Fibroblast of pulmonary artery (primary cell): ENCODE data around the gene PHOX2A.
"Not testable (repeated sequence)": the region's sequence is repeated elsewhere in the genome, so short reads cannot be mapped to it uniquely, and the experiment has no call there.

Experiments used
- DNase-seq: peaks from one replicate; pipeline ENCODE4 v3.0.0-alpha.2; 2010; ENCODE audit warnings: low read depth
- H3K4me3 ChIP-seq: replicated peaks from 2 replicates; pipeline ENCODE4 v1.5.1; 2011; ENCODE audit warnings: low read depth, mild to moderate bottlenecking, control low read depth, low read length, moderate library complexity
- TF ChIP-seq, protein P1 (sequence below): IDR thresholded peaks from 2 replicates; pipeline ENCODE4 v1.5.1; 2011; ENCODE audit warnings: mild to moderate bottlenecking, control low read depth, low read length, inconsistent platforms; ENCODE audit errors: missing control alignments

The PHOX2A gene

DNA sequence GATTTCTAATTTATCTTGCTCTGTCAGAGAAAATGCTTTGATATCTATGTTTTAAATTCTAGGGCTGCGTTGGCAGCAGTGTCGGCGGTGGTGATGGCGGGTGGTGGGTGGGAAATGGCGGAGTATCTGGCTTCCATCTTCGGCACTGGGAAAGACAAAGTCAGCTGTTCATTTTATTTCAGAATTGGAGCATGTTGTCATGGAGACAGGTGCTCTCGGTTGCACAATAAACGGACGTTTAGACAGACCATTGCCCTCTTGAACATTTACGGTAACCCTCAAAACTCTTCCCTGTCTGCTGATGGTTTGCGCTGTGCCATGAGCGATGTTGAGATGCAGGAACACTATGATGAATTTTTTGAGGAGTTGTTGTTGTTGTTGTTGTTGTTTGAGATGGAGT, 36.1 kb upstream of the PHOX2A start:
- no peak overlapping the region for H3K4me3 ChIP-seq
- DNase-seq, result no peak
- TF ChIP-seq, protein P1, sequence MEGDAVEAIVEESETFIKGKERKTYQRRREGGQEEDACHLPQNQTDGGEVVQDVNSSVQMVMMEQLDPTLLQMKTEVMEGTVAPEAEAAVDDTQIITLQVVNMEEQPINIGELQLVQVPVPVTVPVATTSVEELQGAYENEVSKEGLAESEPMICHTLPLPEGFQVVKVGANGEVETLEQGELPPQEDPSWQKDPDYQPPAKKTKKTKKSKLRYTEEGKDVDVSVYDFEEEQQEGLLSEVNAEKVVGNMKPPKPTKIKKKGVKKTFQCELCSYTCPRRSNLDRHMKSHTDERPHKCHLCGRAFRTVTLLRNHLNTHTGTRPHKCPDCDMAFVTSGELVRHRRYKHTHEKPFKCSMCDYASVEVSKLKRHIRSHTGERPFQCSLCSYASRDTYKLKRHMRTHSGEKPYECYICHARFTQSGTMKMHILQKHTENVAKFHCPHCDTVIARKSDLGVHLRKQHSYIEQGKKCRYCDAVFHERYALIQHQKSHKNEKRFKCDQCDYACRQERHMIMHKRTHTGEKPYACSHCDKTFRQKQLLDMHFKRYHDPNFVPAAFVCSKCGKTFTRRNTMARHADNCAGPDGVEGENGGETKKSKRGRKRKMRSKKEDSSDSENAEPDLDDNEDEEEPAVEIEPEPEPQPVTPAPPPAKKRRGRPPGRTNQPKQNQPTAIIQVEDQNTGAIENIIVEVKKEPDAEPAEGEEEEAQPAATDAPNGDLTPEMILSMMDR, result no peak

DNA sequence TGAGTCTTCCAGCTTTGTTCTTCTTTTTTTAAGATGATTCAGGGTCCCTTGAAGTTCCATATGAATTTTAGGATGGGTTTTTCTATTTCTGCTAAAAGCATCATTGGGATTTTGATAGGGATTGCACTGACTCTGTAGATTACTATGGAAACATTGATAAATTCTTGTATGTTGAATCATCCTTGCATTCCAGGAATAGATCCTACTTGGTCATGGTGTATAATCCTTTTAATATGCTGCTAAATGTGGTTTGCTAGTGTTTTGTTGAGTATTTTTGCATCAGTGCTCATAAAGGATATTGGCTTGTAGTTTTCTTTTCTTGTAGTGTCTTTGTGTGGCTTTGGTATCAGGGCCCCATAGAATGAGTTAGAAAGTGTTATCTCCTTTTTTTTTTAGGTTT, 34.9 kb upstream of the PHOX2A start:
- H3K4me3 ChIP-seq, result no peak overlapping the region
- peak; percentile 24 for DNase-seq
- TF ChIP-seq, protein P1, result no peak

DNA sequence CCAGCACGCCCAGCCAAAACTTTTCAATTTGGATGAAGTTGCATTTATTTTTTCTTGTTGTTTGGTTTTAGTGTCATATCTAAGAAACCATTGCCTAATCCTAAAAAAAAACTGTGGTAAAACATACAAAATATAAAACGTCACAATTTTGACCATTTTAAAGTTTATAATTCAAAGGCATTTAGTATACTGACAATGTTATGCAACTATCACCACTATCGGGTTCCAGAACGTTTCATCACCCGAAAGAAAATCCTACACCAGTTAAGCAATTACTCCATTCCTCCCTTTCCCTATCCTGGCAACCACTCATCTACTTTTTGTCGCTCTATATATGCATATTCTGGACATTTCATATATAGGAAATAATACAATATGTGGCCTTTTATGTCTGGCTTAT, 30.5 kb upstream of the PHOX2A start:
- TF ChIP-seq, protein P1, result no peak
- no peak overlapping the region for H3K4me3 ChIP-seq
- DNase-seq, result peak; percentile 35

DNA sequence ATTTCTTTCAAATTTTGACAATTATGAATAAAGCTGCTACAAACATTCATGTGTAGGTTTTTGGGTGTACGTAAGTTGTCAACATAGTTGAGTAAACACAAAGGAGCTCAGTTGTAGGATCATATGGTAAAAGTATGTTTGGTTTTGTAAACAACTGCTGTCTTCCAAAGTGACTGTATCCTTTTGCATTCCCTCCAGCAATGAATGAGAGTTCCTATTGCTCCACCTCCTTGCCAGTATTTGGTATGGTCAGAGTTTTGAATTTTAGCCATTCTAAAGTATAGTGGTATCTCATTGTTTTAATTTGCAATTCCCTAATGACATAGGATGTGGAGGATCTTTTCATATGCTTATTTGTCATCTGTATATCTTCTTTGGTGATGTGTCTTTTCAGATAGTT, 28.0 kb upstream of the PHOX2A start:
- H3K4me3 ChIP-seq, result no peak overlapping the region
- DNase-seq, result no peak
- TF ChIP-seq, protein P1, result no peak

DNA sequence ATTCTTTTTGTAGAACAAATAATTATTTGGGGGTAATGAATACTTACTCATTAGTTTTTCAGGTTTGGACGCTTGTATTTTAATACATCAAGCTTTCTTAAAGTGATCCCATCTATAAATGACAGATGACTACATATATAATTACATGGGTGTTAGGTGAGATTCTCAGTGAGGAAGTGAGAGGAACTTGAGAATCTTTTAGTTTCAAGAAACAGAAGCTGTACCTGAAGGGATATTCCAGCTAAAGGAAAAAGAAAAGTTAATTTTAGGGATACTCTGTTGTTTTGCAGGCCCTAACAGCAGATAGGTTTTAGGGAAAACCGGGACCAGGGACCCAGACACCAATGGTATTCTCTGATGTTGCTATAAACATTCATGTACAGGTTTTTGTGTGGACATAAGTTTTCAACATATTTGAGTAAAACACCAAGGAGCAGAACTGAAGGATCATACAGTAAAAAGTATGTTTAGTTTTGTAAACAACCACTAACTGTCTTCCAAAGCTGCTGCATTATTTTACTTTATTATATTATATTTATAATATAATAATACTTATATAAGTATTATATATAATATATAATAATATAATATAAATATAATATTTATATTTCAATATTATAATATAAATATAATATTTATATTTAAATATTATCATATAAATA, 24.1 kb upstream of the PHOX2A start:
- no peak overlapping the region for H3K4me3 ChIP-seq
- TF ChIP-seq, protein P1, result no peak
- no peak for DNase-seq

DNA sequence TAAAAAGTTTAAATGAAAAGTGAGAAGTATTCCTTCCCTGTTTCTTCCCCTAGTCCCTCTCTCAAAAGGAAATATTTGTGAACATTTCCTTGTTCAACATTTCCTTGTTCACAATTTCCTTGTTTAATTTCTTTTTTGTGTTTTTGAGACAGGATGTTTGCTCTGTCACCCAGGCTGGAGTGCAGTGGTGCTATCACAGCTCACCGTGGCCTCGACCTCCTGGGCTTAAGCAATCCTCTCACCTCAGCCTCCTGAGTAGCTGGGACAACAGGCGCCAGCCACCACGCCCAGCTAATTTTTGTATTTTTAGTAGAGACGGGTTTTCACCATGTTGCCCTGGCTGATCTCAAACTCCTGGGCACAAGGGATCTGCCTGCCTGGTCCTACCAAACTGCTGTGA, 23.0 kb upstream of the PHOX2A start:
- not testable (repeated sequence) for DNase-seq, H3K4me3 ChIP-seq

DNA sequence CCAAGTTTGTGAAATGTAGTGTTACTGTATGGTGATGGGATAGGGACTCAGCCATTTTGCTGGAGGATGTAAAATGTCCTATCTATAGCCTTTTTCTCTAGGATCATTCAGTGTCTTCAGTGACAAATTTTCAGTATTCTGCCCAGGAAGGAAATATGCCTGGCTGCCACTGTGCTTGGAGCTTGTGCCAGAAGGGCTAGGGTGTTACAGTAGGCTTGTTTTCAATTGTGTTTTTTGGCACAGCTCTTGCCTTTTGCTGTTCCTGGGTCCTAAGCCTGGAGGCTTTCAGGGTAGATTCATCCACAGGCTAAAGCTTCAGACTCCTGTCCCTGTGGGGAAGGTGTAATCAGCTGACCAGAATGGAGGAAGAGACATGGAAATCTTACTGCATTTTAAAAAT, 22.0 kb upstream of the PHOX2A start:
- DNase-seq, result no peak
- TF ChIP-seq, protein P1, result no peak
- H3K4me3 ChIP-seq, result no peak overlapping the region
